Fibroblast of lung (primary cell): Measurements from ENCODE around the gene CDKAL1.

Source experiments
- CTCF ChIP-seq, 2 donors: IDR thresholded peaks in 1 of 2; conservative IDR thresholded peaks in 1 of 2; 1 replicate in 1 of 2; 2 replicates in 1 of 2; pipeline ENCODE4 v1.5.1; 2011 to 2012; ENCODE audit warnings: low read length in 2 of 2, control low read depth in 1 of 2, inconsistent platforms in 1 of 2, low read depth in 1 of 2, mild to moderate bottlenecking in 1 of 2
- EZH2 ChIP-seq: IDR thresholded peaks from 2 replicates; pipeline ENCODE4 v1.5.1; 2012; ENCODE audit warnings: low read length, control low read depth, mild to moderate bottlenecking; ENCODE audit errors: missing control alignments

- TF ChIP-seq CTCF (conservative IDR thresholded peaks at IDR 0.05 in 1 of 2, IDR thresholded peaks at IDR 0.05 in 1 of 2; ENCODE audit: low read depth in 1 of 2, low read length in 2 of 2) (no peak), EZH2 (no peak)
Measured at GRCh38 chr6:20729086-20729485, 194.8 kb downstream of the CDKAL1 start.
